Gastroesophageal sphincter (tissue), 4 donors: Measurements from ENCODE around the gene FSTL5. TPM values are rescaled to one million over a fixed set of nuclear protein-coding genes. Genes with fewer than 3 reads are reported as not detected.

Source experiments
- ATAC-seq: fragments of 150-250 bp; one replicate; pipeline ENCODE4 v1.9.1; 2016; ENCODE audit warnings: mild to moderate bottlenecking, moderate library complexity
- H3K27ac ChIP-seq, 4 donors: fragments of 200-600 bp; sonication (generic) in 3 of 4; 1 replicate in 3 of 4; 2 replicates in 1 of 4; pipeline ENCODE4 v1.5.1; 2016 to 2019
- H3K27me3 ChIP-seq: fragments of 200-600 bp; sonication (generic); one replicate; pipeline ENCODE4 v1.5.1; 2019
- H3K36me3 ChIP-seq, 2 donors: fragments of 200-600 bp; sonication (generic); one replicate each; pipeline ENCODE4 v1.5.1; 2019; ENCODE audit warnings: control low read depth in 1 of 2
- H3K4me1 ChIP-seq, 3 donors: fragments of 200-600 bp; sonication (generic); 1 replicate in 2 of 3; 2 replicates in 1 of 3; pipeline ENCODE4 v1.5.1; 2016 to 2019; ENCODE audit warnings: control low read depth in 2 of 3
- H3K4me3 ChIP-seq, 2 donors: fragments of 200-600 bp; sonication (generic); one replicate each; pipeline ENCODE4 v1.5.1; 2019; ENCODE audit warnings: mild to moderate bottlenecking in 1 of 2, moderate library complexity in 1 of 2
- H3K9me3 ChIP-seq, 3 donors: fragments of 200-600 bp; sonication (generic); one replicate each; pipeline ENCODE4 v1.5.1; 2017 to 2019; ENCODE audit warnings: control low read depth in 2 of 3
- CTCF ChIP-seq, 4 experiments: fragments of 200-600 bp in 2 of 4; fragments of 450-650 bp in 2 of 4; sonication (generic) in 1 of 4; IDR thresholded peaks; one replicate each; pipeline ENCODE4 v1.5.1; 2017 to 2019; ENCODE audit warnings: antibody characterized with exemption in 4 of 4, mild to moderate bottlenecking in 2 of 4, moderate library complexity in 2 of 4
- EP300 ChIP-seq: sonication (generic); formaldehyde crosslinking; IDR thresholded peaks from one replicate; pipeline ENCODE4 v1.6.1; 2017; ENCODE audit warnings: antibody characterized with exemption, mild to moderate bottlenecking
- POLR2A ChIP-seq, 2 donors: fragments of 450-650 bp; IDR thresholded peaks; one replicate each; pipeline ENCODE4 v1.6.1; 2017; ENCODE audit warnings: antibody characterized with exemption in 2 of 2, mild to moderate bottlenecking in 2 of 2, moderate library complexity in 1 of 2
- POLR2AphosphoS5 ChIP-seq: sonication (generic); formaldehyde crosslinking; IDR thresholded peaks from one replicate; pipeline ENCODE4 v1.6.1; 2017; ENCODE audit warnings: antibody characterized with exemption
- WGBS, 2 donors: methylation state at CpG; one replicate each; pipeline ENCODE4 v1.1.5; 2018; ENCODE audit warnings: low coverage in 1 of 2; 5-methylcytosine and 5-hydroxymethylcytosine counted together
- total RNA-seq, 4 donors: library from RNA; depleted of rRNA; stranded (reverse); fragments of >200 nt; gene quantifications; one replicate each; pipeline ENCODE4 v1.1.0, GENCODE V29; 2016

FSTL5 gene
- total RNA-seq, 4 donors from 2014 or later, result 0.27 to 0.57 TPM; not detected in 2

DNA sequence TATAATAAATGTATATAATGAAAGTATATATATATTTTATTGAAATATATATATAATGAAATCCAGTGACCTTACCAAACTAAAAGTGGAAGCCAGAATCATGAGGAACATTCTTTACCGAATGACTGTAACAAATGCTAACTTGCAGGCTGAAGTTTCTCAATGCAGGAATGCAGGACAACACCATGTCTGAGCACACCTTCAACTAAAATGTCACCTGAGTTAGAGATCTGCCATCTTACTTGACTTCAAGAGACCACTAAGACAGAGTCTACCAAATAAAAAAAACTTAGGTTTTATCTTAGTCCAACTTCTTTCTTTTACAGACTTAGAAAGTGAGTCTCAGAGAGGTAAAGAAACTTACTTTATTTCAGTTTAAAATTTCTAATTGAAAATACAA lies 176.2 kb downstream of the FSTL5 start:
- Histone ChIP-seq H3K4me3 (no peak overlapping the region), H3K27ac (no peak overlapping the region), H3K9me3 (no peaks in the 10 kb centered on the region), H3K4me1 (no peaks in the 10 kb centered on the region), H3K36me3 (no peaks in the 10 kb centered on the region), H3K27me3 (no peaks in the 10 kb centered on the region)
- ATAC-seq, result no peak
- WGBS, 2 donors, result 68 to 89% methylated on average over 1 of the region's 1 CpG
- TF ChIP-seq CTCF (IDR thresholded peaks at IDR 0.05), result no peak
- no peak for TF ChIP-seq POLR2A (IDR thresholded peaks at IDR 0.05)
- TF ChIP-seq POLR2AphosphoS5, result no peak

- H3K4me1 ChIP-seq, result no peaks in the 10 kb centered on the region
- no peaks in the 10 kb centered on the region for H3K9me3 ChIP-seq
- no peak overlapping the region for H3K4me3 ChIP-seq
- no peak overlapping the region for H3K27ac ChIP-seq
- 39 to 78% methylated on average over 2 of the region's 2 CpGs for WGBS, 2 donors
- H3K27me3 ChIP-seq, result no peaks in the 10 kb centered on the region
- no peak for ATAC-seq
- H3K36me3 ChIP-seq, result no peaks in the 10 kb centered on the region
- no peak for TF ChIP-seq CTCF (IDR thresholded peaks at IDR 0.05)
- no peak for TF ChIP-seq EP300
- no peak for TF ChIP-seq POLR2AphosphoS5
- no peak for TF ChIP-seq POLR2A (IDR thresholded peaks at IDR 0.05)
Observed at GRCh38 chr4:161952382-161952781, 211.4 kb downstream of the FSTL5 start.

- H3K27me3 ChIP-seq, result no peaks in the 10 kb centered on the region
- H3K4me1 ChIP-seq, result no peaks in the 10 kb centered on the region
- no peak overlapping the region for H3K27ac ChIP-seq
- no peak overlapping the region for H3K4me3 ChIP-seq
- H3K9me3 ChIP-seq, result no peaks in the 10 kb centered on the region
- 81 to 85% methylated on average over 3 to 4 of the region's 4 CpGs for WGBS, 2 donors
- no peak for TF ChIP-seq CTCF (IDR thresholded peaks at IDR 0.05)
- no peak for TF ChIP-seq POLR2AphosphoS5
- no peak for TF ChIP-seq POLR2A (IDR thresholded peaks at IDR 0.05)
- TF ChIP-seq EP300, result no peak
- no peak for ATAC-seq
- H3K36me3 ChIP-seq, result no peaks in the 10 kb centered on the region
Observed at GRCh38 chr4:161949946-161950725, 213.7 kb downstream of the FSTL5 start.

DNA sequence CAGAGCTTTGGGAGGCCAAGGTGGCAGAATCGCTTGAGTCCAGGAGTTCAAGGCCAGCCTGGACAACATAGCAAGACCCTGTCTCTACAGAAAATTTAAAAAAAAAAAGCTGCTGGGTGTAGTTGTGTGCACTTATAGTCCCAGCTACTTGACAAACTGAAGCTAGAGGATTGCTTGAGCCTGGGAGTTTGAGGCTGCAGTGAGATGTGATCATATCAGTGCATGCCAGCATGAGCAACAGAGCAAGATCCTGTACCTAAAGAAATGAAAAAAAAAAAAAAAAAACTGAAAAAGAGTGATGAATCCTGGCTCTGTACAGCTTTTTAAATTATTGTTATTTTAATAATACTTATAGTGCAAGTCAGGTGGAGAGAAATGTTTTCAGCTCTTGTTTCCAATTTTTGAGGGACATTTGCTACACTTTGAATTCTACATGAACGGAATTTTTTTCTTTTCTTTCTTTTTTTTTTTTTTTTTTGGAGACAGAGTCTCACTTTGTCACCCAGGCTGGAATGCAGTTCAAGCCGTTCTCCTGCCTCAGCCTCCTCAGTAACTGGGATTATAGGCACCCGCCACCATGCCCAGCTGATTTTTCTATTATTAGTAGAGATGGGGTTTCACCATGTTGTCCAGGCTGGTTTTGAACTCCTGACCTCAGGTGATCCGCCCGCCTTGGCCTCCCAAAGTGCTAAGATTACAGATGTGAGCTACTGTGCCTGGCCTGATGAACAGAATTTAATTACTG lies 215.6 kb downstream of the FSTL5 start:
- no peak for ATAC-seq
- H3K9me3 ChIP-seq, result no peaks in the 10 kb centered on the region
- H3K36me3 ChIP-seq, result no peaks in the 10 kb centered on the region
- H3K27ac ChIP-seq, result no peak overlapping the region
- 90 to 98% methylated on average over 5 to 6 of the region's 6 CpGs for WGBS, 2 donors
- no peaks in the 10 kb centered on the region for H3K4me1 ChIP-seq
- no peaks in the 10 kb centered on the region for H3K27me3 ChIP-seq
- TF ChIP-seq POLR2AphosphoS5, result no peak
- no peak for TF ChIP-seq EP300
- TF ChIP-seq POLR2A (IDR thresholded peaks at IDR 0.05), result no peak
- TF ChIP-seq CTCF (IDR thresholded peaks at IDR 0.05), result no peak
- H3K4me3 ChIP-seq, result no peak overlapping the region

DNA sequence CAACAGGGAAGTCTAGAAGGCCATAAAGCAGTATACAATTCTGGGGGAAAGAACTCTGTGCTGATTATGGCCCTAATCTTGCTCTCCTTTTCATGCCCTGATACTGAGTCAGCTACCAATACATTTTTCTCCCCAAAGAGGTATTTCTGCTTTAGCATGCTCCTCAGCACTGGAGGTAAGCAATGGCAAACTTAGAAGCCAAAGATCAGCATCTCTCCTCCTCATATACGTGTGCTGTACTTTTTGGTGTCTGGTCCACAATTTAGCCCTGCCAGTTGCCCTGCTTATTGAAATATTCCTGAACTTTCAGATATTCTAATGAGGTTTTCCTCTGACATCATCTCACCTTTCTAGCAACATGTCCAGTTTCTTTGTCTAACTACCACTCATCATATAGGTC lies 226.2 kb downstream of the FSTL5 start:
- Histone ChIP-seq H3K4me1 (no peaks in the 10 kb centered on the region), H3K9me3 (peaks cover 0 to 12% (median 0%) of the 10 kb centered on the region in 3 donors), H3K27ac (no peak overlapping the region), H3K36me3 (no peaks in the 10 kb centered on the region), H3K27me3 (no peaks in the 10 kb centered on the region), H3K4me3 (no peak overlapping the region)
- 82 to 93% methylated on average over 1 of the region's 1 CpG for WGBS, 2 donors
- ATAC-seq, result no peak
- TF ChIP-seq CTCF (IDR thresholded peaks at IDR 0.05), result no peak
- TF ChIP-seq EP300, result no peak
- TF ChIP-seq POLR2A (IDR thresholded peaks at IDR 0.05), result no peak
- TF ChIP-seq POLR2AphosphoS5, result no peak
